AG04450 (cell line): Measurements from ENCODE around the gene STAT2. TPM values are rescaled to one million over a fixed set of nuclear protein-coding genes. Genes with fewer than 3 reads are reported as not detected.
"Not testable (repeated sequence)": the region's sequence is repeated elsewhere in the genome, so short reads cannot be mapped to it uniquely, and the experiment has no call there.

ENCODE experiments used
- CTCF ChIA-PET: fragments of 300-600, 350-600 bp; formaldehyde crosslinking; extraction: SDS; loops from one replicate; lab custom pipeline; 2022; ENCODE audit warnings: antibody characterized with exemption, inconsistent platforms; lab: Charles Lee
- POLR2A ChIA-PET: fragments of 350-600 bp; formaldehyde crosslinking; extraction: SDS; loops from one replicate; lab custom pipeline; 2021; ENCODE audit warnings: antibody characterized with exemption, inconsistent platforms; lab: Yijun Ruan, JAX
- DNase-seq: peaks from one replicate; pipeline ENCODE4 v3.0.0-alpha.2; 2011; ENCODE audit warnings: low read depth, low spot score
- H3K27ac ChIP-seq: one replicate; pipeline ENCODE4 v1.5.1; 2012; ENCODE audit warnings: low read depth, low read length, control low read depth
- H3K27me3 ChIP-seq: one replicate; pipeline ENCODE4 v1.6.0; 2012; ENCODE audit warnings: low read length; ENCODE audit not compliant: control insufficient read depth, insufficient read depth
- H3K4me3 ChIP-seq: 2 replicates; pipeline ENCODE4 v1.5.1; 2011; ENCODE audit warnings: mild to moderate bottlenecking, low read depth, low read length, control low read depth
- H3K9me3 ChIP-seq: 2 replicates; pipeline ENCODE4 v1.5.1; 2012; ENCODE audit warnings: low read length; ENCODE audit not compliant: control insufficient read depth, insufficient read depth
- polyA plus RNA-seq: library from polyadenylated mRNA; depleted of rRNA; stranded (reverse); fragments of >200 nt; gene quantifications from 2 replicates; pipeline ENCODE4 v1.2.3, GENCODE V29; 2011
- TF ChIP-seq, protein P1 (sequence below): IDR thresholded peaks from 2 replicates; pipeline ENCODE4 v1.5.1; 2011; ENCODE audit warnings: low read depth, low read length, control low read depth, inconsistent platforms

Gene STAT2
- polyA plus RNA-seq, 1 experiment, result 179 TPM

DNA sequence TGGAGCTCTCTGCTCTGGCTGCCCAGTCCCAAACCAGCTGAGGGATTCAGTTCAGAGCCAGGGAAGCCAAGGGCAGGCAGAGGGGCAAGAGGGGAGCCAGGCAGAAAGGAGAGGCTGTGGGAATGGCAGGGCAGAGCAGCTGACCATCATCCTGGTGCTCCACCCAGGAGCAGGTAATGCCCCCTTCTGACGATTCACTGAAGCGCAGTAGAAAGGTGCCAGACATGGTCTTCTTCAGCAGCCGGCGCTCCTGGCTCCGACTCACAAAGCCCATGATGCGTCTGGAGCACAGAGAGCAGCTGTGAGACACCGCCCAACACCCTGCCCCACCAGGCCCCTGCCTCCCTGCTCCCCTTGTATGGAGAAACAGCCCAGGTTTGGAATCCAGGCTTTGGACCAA lies 13.2 kb downstream of the STAT2 start:
- H3K27ac ChIP-seq, result no peak overlapping the region
- no peaks in the 10 kb centered on the region for H3K9me3 ChIP-seq
- TF ChIP-seq, protein P1, sequence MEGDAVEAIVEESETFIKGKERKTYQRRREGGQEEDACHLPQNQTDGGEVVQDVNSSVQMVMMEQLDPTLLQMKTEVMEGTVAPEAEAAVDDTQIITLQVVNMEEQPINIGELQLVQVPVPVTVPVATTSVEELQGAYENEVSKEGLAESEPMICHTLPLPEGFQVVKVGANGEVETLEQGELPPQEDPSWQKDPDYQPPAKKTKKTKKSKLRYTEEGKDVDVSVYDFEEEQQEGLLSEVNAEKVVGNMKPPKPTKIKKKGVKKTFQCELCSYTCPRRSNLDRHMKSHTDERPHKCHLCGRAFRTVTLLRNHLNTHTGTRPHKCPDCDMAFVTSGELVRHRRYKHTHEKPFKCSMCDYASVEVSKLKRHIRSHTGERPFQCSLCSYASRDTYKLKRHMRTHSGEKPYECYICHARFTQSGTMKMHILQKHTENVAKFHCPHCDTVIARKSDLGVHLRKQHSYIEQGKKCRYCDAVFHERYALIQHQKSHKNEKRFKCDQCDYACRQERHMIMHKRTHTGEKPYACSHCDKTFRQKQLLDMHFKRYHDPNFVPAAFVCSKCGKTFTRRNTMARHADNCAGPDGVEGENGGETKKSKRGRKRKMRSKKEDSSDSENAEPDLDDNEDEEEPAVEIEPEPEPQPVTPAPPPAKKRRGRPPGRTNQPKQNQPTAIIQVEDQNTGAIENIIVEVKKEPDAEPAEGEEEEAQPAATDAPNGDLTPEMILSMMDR, result no peak
- ChIA-PET CTCF (interaction anchor here (0.6 kb wide), 1 partner anchor 137 kb away, joined by 3 read pairs; no protein-coding TSS in a partner anchor), POLR2A (interaction anchor here (0.6 kb wide), 1 partner anchor 17 kb away, joined by 3 read pairs; no protein-coding TSS in a partner anchor)
- DNase-seq, result no peak
- no peak overlapping the region for H3K4me3 ChIP-seq
- no peaks in the 10 kb centered on the region for H3K27me3 ChIP-seq

DNA sequence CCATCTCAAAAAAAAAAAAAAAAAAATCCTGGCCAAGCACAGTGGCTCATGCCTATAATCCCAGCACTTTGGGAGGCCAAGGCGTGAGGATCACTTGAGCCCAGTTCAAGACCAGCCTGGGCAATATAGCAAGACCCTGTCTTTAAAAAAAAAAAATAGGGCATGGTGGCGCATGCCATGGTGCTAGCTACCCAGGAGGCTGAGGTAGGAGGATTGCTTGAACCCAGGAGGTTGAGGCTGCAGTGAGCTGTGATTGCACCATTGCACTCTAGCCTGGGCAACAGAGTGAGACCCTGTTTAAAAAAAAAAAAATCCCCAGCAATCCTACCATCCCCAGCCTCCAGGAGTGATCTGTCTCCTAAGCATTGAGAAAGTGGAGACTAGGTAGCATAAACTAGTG lies 17.6 kb downstream of the STAT2 start:
- H3K4me3 ChIP-seq, H3K9me3 ChIP-seq, H3K27ac ChIP-seq, H3K27me3 ChIP-seq, DNase-seq: not testable (repeated sequence)
- POLR2A ChIA-PET, result interaction anchor here (1.4 to 1.8 kb wide), 2 partner anchors 18 to 27 kb away, joined by 5 to 10 read pairs; partner anchors contain the start of genes CNPY2 and STAT2
- CTCF ChIA-PET, result interaction anchor here (1.4 kb wide), 1 partner anchor 122 kb away, joined by 5 read pairs; no protein-coding TSS in a partner anchor

DNA sequence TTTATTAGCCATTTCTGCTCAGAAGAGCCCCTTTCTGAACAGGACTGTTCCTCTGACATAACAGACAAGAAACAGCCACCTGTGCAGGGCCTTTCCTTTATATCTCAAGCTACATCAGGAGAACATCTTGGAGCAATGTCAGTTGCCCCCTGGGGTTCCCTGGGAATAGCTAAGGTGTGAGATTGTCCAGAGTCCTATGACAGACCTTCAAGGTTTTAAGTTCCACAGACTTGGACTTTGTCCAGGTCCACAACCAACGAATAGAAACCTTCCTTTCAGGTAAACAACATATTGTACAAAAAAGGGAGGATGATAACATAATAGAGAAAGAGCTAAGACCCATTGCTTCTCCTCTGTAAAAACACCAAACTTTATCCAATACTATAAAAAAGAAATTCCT lies 18.3 kb downstream of the STAT2 start:
- DNase-seq, result no peak
- POLR2A ChIA-PET, result interaction anchor here (0.6 to 1.8 kb wide), 3 partner anchors 11 to 26 kb away, joined by 3 to 10 read pairs (median 5); partner anchors contain the start of genes CNPY2 and STAT2
- no peaks in the 10 kb centered on the region for H3K9me3 ChIP-seq
- H3K27me3 ChIP-seq, result no peaks in the 10 kb centered on the region
- CTCF ChIA-PET, result interaction anchor here (1.4 kb wide), 1 partner anchor 122 kb away, joined by 5 read pairs; no protein-coding TSS in a partner anchor
- TF ChIP-seq, protein P1, result no peak
- no peak overlapping the region for H3K4me3 ChIP-seq
- H3K27ac ChIP-seq, result no peak overlapping the region

DNA sequence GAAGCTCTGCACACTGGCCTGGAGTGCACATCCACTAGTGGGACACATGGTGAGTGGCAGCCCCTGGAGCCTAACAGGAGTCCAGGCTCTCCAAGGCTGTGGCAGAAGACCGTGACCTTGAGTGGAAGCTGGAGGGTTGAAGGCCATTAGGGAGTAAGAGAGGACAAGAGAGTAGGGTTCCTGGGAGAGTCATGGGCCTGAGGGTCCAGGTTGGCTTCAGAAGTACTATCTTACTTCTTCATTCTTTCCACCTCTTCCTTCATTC lies 20.8 kb downstream of the STAT2 start:
- no peak for DNase-seq
- H3K27ac ChIP-seq, result no peak overlapping the region
- H3K4me3 ChIP-seq, result no peak overlapping the region
- no peaks in the 10 kb centered on the region for H3K27me3 ChIP-seq
- no peaks in the 10 kb centered on the region for H3K9me3 ChIP-seq
- ChIA-PET CTCF (no interaction called here), POLR2A (interaction anchor here (1.9 kb wide), 1 partner anchor 23 kb away, joined by 5 read pairs; the partner anchor contains the start of gene CNPY2)
- TF ChIP-seq, protein P1, result no peak

DNA sequence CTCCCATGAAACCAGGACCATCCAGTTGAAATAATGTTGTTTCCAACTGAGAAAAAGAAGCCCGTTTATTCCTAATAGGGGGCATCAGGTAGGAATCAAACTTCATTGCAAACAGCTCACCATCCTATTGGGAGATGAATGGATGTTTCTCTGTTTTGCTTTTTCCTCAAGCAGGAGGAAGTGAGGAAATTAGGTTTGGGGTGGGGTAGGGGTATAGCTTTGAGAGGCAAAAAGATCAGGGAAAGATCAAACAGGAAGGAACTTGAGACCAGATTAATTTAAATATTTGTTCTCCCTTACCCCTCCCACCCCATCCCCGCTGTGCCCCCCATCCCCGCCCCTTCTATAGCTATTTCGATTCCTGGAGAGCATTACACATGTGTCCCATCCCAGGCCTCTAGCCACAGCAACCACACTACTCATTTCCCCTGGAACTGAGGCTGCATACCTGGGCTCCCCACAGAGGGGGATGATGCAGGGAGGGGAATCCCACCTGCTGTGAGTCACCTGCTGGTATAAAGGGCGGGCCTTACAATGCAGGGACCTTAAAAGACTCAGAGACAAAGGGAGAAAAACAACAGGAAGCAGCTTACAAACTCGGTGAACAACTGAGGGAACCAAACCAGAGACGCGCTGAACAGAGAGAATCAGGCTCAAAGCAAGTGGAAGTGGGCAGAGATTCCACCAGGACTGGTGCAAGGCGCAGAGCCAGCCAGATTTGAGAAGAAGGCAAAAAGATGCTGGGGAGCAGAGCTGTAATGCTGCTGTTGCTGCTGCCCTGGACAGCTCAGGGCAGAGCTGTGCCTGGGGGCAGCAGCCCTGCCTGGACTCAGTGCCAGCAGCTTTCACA lies 21.4 kb downstream of the STAT2 start, which contains the start of gene IL23A:
Gene IL23A (plus strand): TSS at position 577 of the 850 bp plus-strand sequence. CDS start 161 bp downstream, at position 738.
- ChIA-PET CTCF (interaction anchor here (1.2 kb wide), 1 partner anchor 126 kb away, joined by 9 read pairs; no protein-coding TSS in a partner anchor), POLR2A (interaction anchor here (1.0 to 1.9 kb wide), 3 partner anchors 10 to 22 kb away, joined by 3 to 5 read pairs (median 3); partner anchors contain the start of genes CNPY2 and STAT2)
- Histone ChIP-seq H3K4me3 (no peak within 1 kb of the TSS), H3K27me3 (no peaks in the 10 kb centered on the region), H3K27ac (no peak within 1 kb of the TSS), H3K9me3 (no peaks in the 10 kb centered on the region)
- TF ChIP-seq, protein P1, result no peak
- no peak for DNase-seq
